ENCODE data around the gene KRTAP5-9.
"Not testable (repeated sequence)": the region's sequence is repeated elsewhere in the genome, so short reads cannot be mapped to it uniquely, and the experiment has no call there.

KRTAP5-9 gene

DNA sequence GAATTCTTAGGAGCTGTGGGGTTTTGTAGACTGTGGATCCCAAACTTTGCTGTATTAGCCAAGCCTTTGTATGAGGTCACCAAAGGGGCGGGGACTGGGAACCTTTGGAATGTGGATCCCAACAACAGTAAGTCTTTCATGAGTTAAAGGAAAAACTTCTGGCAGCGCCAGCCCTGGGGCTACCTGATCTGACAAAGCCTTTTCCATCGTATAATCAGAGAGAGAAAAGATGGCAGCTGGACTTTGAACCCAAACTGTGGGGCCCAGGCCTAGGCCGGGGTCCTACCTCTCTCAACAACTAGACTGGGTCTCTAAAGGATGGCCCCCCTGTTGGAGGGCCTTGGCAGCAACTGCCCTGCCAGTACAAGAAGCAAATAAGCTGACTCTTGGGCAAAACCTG, 40.1 kb downstream of the KRTAP5-9 start:
- DNase-seq = not testable (repeated sequence)

DNA sequence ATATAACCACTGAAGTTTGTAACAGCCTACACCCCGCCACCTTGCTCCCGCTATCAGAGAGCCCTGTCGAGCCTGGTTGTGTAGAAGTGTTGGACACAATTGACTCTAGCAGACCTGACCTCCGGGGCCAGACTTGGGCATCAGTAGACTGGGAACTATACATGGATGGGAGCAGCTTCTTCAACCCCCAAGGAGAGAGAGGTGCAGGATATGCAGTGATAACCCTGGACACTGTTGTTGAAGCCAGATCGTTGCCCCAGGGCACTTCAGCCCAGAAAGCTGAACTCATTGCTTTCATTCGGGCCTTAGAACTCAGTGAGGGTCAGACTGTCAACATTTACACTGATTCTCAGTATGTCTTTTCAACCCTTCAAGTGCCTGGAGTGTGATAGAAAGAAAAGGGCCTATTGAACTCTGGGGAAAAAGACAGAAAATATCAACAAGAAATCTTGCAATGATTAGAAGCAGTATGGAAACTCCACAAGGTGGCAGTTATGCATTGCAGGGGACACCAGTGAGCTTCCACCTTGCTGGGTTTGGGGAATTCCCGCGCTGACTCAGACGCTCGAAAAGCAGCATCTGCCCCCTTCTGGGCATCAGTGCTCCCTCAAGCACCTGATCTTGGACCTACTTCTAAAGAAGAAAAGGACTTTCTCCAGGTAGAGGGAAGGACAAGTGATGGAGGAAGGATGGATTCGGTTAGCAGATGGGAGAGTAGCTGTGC, 40.8 kb downstream of the KRTAP5-9 start:
- not testable (repeated sequence) for DNase-seq

DNA sequence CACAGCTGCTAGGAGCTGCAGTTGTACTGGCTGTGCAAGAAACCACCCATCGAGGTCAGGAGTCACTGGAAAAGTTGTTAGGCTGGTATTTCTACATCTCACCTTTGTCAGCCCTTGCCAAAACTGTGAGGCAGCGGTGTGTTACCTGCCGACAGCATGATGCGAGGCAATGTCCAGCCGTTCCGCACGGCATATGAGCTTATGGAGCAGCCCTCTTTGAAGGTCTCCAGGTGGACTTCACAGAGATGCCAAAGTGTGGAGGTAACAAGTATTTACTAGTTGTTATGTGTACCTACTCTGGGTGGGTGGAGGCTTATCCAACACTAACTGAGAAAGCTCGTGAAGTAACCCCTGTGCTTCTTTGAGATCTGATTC, 41.3 kb downstream of the KRTAP5-9 start:
- DNase-seq = not testable (repeated sequence)
